Stimulated activated effector memory CD8-positive, alpha-beta T cell treated with anti-CD3 and anti-CD28 coated beads, Interleukin-12 subunit alpha, Interleukin-12 subunit beta, amount 100 ng/mL, for 72 hours (primary cell): Measurements from ENCODE around the gene CITED1.

Experiments used
- ATAC-seq: fragments of 150-1000 bp; cut with Tn5 transposase; 2 replicates; pipeline ENCODE4 v1.10.0; 2021
- DNase-seq, 2 donors: peaks; one replicate each; pipeline ENCODE4 v3.0.0; 2021 to 2022; ENCODE audit warnings: low spot score in 2 of 2
- H3K27ac Mint-ChIP-seq: one replicate; pipeline ENCODE4 v1.8.0; 2022; ENCODE audit warnings: mild to moderate bottlenecking, mixed read lengths
- H3K36me3 Mint-ChIP-seq: one replicate; pipeline ENCODE4 v1.8.0; 2022; ENCODE audit warnings: mild to moderate bottlenecking, mixed read lengths
- H3K4me1 Mint-ChIP-seq: one replicate; pipeline ENCODE4 v1.8.0; 2022; ENCODE audit warnings: mixed read lengths
- H3K4me3 Mint-ChIP-seq: one replicate; pipeline ENCODE4 v1.8.0; 2022; ENCODE audit warnings: mild to moderate bottlenecking, mixed read lengths
- H3K9me3 Mint-ChIP-seq: one replicate; pipeline ENCODE4 v1.8.0; 2022; ENCODE audit warnings: mixed read lengths

The CITED1 gene

GRCh38 chrX:72296991-72297390 lies 8.7 kb downstream of the CITED1 start:
- Mint-ChIP-seq H3K4me3 (no peak overlapping the region), H3K27ac (no peak overlapping the region), H3K4me1 (no peaks in the 10 kb centered on the region), H3K36me3 (no peaks in the 10 kb centered on the region), H3K9me3 (no peaks in the 10 kb centered on the region)
- no peak for DNase-seq
- ATAC-seq = no peak

GRCh38 chrX:72295745-72296144 lies 10.0 kb downstream of the CITED1 start:
- ATAC-seq (no peak), DNase-seq (no peak)
- H3K9me3 Mint-ChIP-seq = no peaks in the 10 kb centered on the region
- H3K4me3 Mint-ChIP-seq = no peak overlapping the region
- H3K36me3 Mint-ChIP-seq = no peaks in the 10 kb centered on the region
- no peaks in the 10 kb centered on the region for H3K4me1 Mint-ChIP-seq
- H3K27ac Mint-ChIP-seq = no peak overlapping the region

DNA sequence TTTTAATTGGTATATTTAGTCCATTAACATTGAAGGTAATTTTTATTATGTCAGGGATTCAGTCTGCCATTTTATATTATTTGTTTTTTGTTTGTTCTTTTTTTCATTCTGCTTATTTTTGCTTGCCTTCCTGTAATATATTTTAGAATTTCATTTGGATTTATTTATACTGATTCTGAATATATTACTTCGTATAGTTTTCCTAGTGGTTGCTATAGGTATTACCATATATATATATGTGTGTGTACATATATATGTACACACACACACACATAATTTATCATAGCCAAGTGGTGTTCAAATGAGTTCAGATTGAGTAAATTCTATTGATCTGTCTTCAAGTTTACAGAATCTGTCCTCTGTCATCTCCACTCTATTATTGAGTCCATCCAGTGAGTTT lies 11.2 kb downstream of the CITED1 start:
- no peak overlapping the region for H3K27ac Mint-ChIP-seq
- no peaks in the 10 kb centered on the region for H3K36me3 Mint-ChIP-seq
- H3K4me1 Mint-ChIP-seq = no peaks in the 10 kb centered on the region
- H3K4me3 Mint-ChIP-seq = no peak overlapping the region
- no peak for DNase-seq
- no peak for ATAC-seq
- no peaks in the 10 kb centered on the region for H3K9me3 Mint-ChIP-seq

DNA sequence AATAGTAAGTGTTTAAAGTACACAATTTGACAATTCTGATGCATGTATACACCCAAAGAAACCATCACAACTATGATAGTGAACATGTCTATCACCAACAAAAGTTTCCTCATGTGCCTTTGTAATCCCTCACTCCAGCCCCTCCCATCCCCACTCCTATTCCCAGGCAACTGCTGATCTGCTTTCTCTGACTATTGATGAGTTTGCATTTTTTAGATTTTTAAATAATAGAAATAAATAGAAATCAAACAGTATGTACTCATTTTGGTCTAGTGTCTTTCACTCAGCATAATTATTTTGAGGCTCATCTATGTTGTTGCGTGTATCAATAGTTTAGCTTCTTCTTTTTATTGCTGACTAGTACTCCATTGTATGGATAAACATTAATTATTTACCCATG lies 23.4 kb downstream of the CITED1 start:
- peaks cover under 1% of the 10 kb centered on the region for H3K36me3 Mint-ChIP-seq
- no peak overlapping the region for H3K4me3 Mint-ChIP-seq
- H3K4me1 Mint-ChIP-seq = no peaks in the 10 kb centered on the region
- DNase-seq = no peak
- H3K27ac Mint-ChIP-seq = no peak overlapping the region
- no peak for ATAC-seq
- H3K9me3 Mint-ChIP-seq = no peaks in the 10 kb centered on the region

- Mint-ChIP-seq H3K9me3 (no peaks in the 10 kb centered on the region), H3K4me3 (no peak overlapping the region), H3K4me1 (peaks cover 6% of the 10 kb centered on the region), H3K27ac (no peak overlapping the region), H3K36me3 (peaks cover 16% of the 10 kb centered on the region)
- no peak for DNase-seq
- no peak for ATAC-seq
Observed at GRCh38 chrX:72280321-72280845, 25.3 kb downstream of the CITED1 start.

DNA sequence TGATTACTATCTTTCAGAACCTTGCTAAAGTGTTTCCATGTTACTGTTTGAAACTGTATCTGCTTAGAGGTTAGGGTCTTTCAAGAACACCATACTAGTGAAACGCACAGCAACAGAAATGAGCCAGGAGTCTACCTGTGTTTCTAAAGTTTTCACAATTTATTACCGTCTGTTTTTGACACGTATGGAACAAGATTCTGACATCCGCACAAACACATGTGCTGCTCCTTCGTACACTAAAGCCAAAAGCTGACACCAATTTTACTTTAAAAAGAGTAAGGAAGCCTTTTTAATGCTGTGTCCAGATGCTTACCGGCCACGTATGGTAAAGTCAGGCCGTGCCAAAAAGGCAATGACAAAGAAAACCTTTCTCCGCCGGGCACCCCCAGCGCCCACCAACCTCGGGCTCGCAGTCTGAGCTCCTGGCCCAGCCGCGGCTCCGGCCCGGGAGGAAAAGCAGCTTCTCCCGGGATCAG lies 29.2 kb downstream of the CITED1 start:
- Mint-ChIP-seq H3K27ac (peak overlapping the region; percentile 96), H3K9me3 (no peaks in the 10 kb centered on the region), H3K4me3 (peak overlapping the region; percentile 83), H3K4me1 (peaks cover 40% of the 10 kb centered on the region), H3K36me3 (peaks cover 54% of the 10 kb centered on the region)
- DNase-seq (no peak), ATAC-seq (no peak)

DNA sequence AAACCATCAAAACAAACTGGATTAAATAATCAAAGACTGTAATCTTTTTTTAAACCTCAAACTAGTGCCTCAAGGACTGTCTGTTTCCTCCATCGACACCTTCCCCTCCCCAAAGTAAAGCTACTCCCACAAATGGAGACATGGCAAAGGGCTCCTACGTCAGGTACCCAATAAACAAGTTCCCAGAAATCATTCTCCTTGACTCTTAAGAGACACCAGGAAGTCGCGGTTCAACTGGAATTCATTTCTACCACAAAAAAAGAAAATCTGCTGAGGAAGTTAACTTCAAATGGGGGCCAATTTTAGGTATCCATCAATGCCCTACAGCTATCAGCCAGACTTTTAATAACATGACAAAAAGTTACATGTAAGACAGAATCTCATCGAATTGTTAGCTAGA lies 31.2 kb downstream of the CITED1 start:
- Mint-ChIP-seq H3K36me3 (peaks cover 74% of the 10 kb centered on the region), H3K27ac (peak overlapping the region; percentile 96), H3K9me3 (no peaks in the 10 kb centered on the region), H3K4me1 (peaks cover 48% of the 10 kb centered on the region), H3K4me3 (peak overlapping the region; percentile 83)
- ATAC-seq (no peak), DNase-seq (no peak)

GRCh38 chrX:72273718-72274117 lies 32.0 kb downstream of the CITED1 start:
- DNase-seq = no peak
- Mint-ChIP-seq H3K27ac (peak overlapping the region; percentile 96), H3K4me1 (peaks cover 48% of the 10 kb centered on the region), H3K9me3 (no peaks in the 10 kb centered on the region), H3K4me3 (peak overlapping the region; percentile 83), H3K36me3 (peaks cover 82% of the 10 kb centered on the region)
- no peak for ATAC-seq

GRCh38 chrX:72272868-72273267 lies 32.8 kb downstream of the CITED1 start:
- Mint-ChIP-seq H3K36me3 (peaks cover 91% of the 10 kb centered on the region), H3K4me1 (peaks cover 48% of the 10 kb centered on the region), H3K4me3 (peak overlapping the region; percentile 83), H3K27ac (peak overlapping the region; percentile 88), H3K9me3 (no peaks in the 10 kb centered on the region)
- no peak for DNase-seq
- ATAC-seq = peak; percentile 65

DNA sequence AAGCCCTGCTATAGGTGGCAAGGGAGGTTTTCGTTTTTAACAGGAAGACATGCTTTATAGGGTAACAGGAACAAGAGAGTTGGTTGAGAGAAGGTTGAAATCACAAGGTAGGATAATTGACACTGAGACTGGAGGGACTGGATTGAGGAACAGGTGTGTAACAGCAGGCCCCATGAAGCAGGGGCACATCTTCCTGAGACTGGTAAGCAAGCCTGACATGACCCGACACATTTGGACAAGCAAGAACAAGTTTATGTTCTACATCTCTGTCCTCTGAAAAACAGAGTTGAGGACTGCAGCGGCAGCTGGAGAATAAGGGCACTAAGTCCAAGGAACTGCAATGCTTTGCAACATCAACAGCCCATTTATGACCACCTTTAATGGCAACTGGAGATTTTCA lies 33.9 kb downstream of the CITED1 start:
- Mint-ChIP-seq H3K4me3 (peak overlapping the region; percentile 83), H3K36me3 (peaks cover 96% of the 10 kb centered on the region), H3K27ac (peak overlapping the region; percentile 88), H3K4me1 (peaks cover 48% of the 10 kb centered on the region), H3K9me3 (no peaks in the 10 kb centered on the region)
- ATAC-seq (no peak), DNase-seq (no peak)

DNA sequence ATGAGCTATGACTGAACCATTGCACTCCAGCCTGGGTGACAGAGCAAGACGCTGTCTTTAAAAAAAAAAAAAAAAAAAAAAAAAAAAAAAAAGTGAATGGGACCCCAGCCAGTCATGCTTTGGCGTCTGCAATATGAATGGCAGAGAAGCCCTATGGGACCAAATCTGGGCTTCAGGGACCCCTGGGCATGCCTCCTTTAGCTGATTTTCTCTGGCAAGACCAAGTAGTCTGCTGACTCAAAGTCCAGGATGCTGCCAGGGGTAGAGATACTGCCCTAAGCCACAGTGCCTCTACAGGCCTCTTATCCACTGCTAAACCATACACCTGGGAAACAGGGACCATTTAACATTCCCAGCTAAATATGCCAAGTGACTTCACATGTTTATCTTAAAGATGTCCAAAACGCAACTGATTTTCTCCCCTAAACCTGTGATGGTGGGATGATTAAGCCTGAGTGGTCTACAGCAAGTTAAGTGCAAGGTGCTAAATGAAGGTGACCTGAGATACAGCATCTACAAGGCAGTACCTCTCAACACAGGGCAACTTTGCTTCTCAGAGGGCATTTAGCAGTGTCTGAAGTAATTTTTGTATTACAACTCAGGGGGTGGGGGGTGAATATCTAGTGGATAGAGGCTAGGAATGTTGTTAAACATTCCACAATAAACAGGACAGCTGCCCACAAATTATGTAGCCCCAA lies 34.5 kb downstream of the CITED1 start:
- ATAC-seq = no peak
- Mint-ChIP-seq H3K36me3 (peaks cover 97% of the 10 kb centered on the region), H3K4me3 (no peak overlapping the region), H3K9me3 (no peaks in the 10 kb centered on the region), H3K4me1 (peaks cover 48% of the 10 kb centered on the region), H3K27ac (peak overlapping the region; percentile 88)
- DNase-seq = no peak

DNA sequence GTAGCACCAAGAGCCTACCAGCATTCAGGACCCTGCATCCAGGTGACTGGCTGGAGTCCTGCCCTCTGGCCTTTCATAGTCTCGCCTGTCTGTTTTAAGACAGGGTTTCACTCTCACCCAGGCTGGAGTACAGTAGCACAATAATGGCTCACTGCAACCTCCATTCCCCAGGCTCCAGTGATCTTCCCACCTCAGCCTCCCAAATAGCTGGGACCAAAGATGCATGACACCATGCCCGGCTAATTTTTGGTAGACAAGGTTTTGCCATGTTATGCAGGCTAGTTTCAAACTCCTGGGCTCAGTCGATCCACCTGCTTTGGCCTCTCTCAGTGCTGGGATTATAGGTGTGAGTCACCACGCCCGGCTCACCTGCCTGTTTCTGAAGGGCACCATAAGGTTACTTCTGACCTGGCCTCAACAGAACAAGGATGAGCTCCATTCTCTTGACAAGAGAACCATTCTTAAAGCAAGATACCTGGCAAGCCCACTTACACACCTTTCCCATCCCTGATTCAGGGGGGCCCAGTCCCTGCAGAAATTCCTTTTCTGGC lies 35.3 kb downstream of the CITED1 start:
- DNase-seq (no peak), ATAC-seq (no peak)
- peaks cover 43% of the 10 kb centered on the region for H3K4me1 Mint-ChIP-seq
- H3K27ac Mint-ChIP-seq = no peak overlapping the region
- no peaks in the 10 kb centered on the region for H3K9me3 Mint-ChIP-seq
- H3K4me3 Mint-ChIP-seq = no peak overlapping the region
- peaks cover 88% of the 10 kb centered on the region for H3K36me3 Mint-ChIP-seq

- Mint-ChIP-seq H3K27ac (no peak overlapping the region), H3K36me3 (peaks cover 82% of the 10 kb centered on the region), H3K4me3 (no peak overlapping the region), H3K4me1 (peaks cover 36% of the 10 kb centered on the region), H3K9me3 (no peaks in the 10 kb centered on the region)
- ATAC-seq (peak; percentile 62), DNase-seq (no peak)
Observed at GRCh38 chrX:72269671-72270251, 36.0 kb downstream of the CITED1 start.

DNA sequence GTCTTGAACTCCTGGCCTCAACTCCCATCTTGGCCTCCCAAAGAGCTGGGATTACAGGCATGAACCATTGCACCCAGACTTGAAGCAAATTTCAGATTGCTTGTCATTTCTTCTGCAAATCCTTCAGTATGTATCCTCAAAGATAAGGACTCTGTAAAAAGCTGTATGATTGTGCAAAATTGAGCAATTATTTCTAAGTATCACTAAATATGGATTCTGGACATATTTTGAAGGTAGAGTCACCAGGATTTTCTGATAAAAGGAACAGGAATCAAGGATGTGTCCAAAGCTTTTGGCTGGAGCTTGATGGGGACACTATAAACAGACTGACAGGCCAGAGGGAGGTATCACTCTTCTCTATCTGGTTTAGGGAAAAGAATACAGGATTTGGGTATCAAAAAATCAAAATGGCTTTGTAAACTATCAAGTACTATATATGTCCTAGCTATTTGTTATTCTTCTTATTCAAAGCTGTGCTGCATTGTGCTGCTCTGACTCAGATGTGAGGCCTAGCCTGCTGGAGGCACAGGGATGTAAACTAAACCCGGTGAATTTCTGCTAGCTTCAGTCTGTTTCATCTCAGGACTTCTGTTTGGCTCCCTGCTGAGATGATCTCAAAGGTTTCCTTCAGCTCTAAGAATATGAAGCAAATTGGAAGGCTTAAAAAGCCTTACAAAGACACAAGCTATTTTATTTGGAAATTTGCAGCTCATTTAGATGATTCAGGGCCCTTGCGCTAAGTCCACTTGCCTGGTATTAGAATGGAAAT lies 36.9 kb downstream of the CITED1 start:
- Mint-ChIP-seq H3K36me3 (peaks cover 72% of the 10 kb centered on the region), H3K9me3 (no peaks in the 10 kb centered on the region), H3K4me1 (peaks cover 27% of the 10 kb centered on the region), H3K4me3 (no peak overlapping the region), H3K27ac (no peak overlapping the region)
- ATAC-seq (no peak), DNase-seq (no peak)

DNA sequence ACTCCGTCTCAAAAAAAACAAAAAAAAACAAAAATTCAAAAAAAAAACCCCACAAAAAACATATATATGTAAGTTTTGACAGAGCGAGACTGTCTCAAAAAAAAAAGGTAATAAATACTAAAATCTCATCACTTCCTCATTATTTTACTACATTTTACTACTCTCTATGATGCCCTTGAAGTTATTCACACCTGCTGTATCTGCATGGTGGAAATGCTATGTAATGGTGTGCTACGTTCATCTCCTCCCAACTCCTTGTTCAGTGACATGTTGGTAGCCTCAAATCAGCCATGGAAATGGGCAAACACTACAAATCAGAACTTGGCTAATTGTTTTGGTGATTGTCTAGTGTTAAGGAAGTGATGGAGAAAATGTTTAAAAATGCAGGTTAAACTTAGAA lies 40.5 kb downstream of the CITED1 start:
- DNase-seq = no peak
- H3K36me3 Mint-ChIP-seq = peaks cover 42% of the 10 kb centered on the region
- no peak for ATAC-seq
- no peak overlapping the region for H3K4me3 Mint-ChIP-seq
- peaks cover 13% of the 10 kb centered on the region for H3K4me1 Mint-ChIP-seq
- no peak overlapping the region for H3K27ac Mint-ChIP-seq
- H3K9me3 Mint-ChIP-seq = no peaks in the 10 kb centered on the region
